GM12878 (cell line): ENCODE results near the gene CDR2L. TPM values are rescaled to one million over a fixed set of nuclear protein-coding genes. Genes with fewer than 3 reads are reported as not detected.

Experiments
- ATAC-seq: fragments of 200-7000 bp; cut with Tn5 transposase; 3 replicates; pipeline ENCODE4 v1.9.1; 2020; ENCODE audit warnings: mild to moderate bottlenecking, moderate library complexity
- BruUV-seq: library from RNA; stranded (reverse); fragments of 400-500 nt; replicated peaks from 2 replicates; lab custom pipeline; 2021; lab: Mats Ljungman, UMichigan
- CTCF ChIA-PET: fragments of 300-600 bp; sonication (Branson Sonifier 250); formaldehyde crosslinking; extraction: SDS; loops from one replicate; lab custom pipeline; 2021; ENCODE audit warnings: inconsistent platforms; lab: Yijun Ruan, JAX
- POLR2A ChIA-PET: fragments of 350-600 bp; formaldehyde crosslinking; extraction: SDS; loops from one replicate; lab custom pipeline; 2021; ENCODE audit warnings: inconsistent platforms; lab: Charles Lee
- RAD21 ChIA-PET: fragments of 300-600 bp; sonication (Branson Sonifier 250); formaldehyde crosslinking; loops from one replicate; lab custom pipeline; 2023; ENCODE audit warnings: antibody characterized with exemption; ENCODE audit not compliant: unreplicated experiment; lab: Charles Lee
- SMC1A ChIA-PET: fragments of 300-600 bp; sonication (Branson Sonifier 250); formaldehyde crosslinking; loops from one replicate; lab custom pipeline; 2023; ENCODE audit not compliant: unreplicated experiment, uncharacterized antibody; lab: Charles Lee
- DNase-seq: peaks from one replicate; pipeline ENCODE4 v3.0.0-alpha.2; 2011; ENCODE audit warnings: low read depth, low spot score
- FAIRE-seq: peaks from 3 replicates; lab custom pipeline; 2011; peaks lifted over from hg19 to GRCh38; lab: Jason Lieb, UNC
- H2AFZ ChIP-seq: 2 replicates; pipeline ENCODE4 v1.6.0; 2011; ENCODE audit warnings: low read depth, low read length, control low read depth; ENCODE audit not compliant: control insufficient read depth
- H3K27ac ChIP-seq: 2 replicates; pipeline ENCODE4 v1.5.1; 2011; ENCODE audit warnings: control low read depth; ENCODE audit not compliant: control insufficient read depth, insufficient read depth
- H3K27me3 ChIP-seq, 2 experiments: replicated peaks in 1 of 2; 2 replicates each; pipeline versions ENCODE4 v1.6.0 to v1.6.1; 2011; ENCODE audit warnings: low read length in 1 of 2; ENCODE audit not compliant: control insufficient read depth in 2 of 2, insufficient read depth in 2 of 2
- H3K36me3 ChIP-seq, 2 experiments: 2 replicates each; pipeline ENCODE4 v1.5.1; 2011; ENCODE audit warnings: low read length in 1 of 2; ENCODE audit not compliant: control insufficient read depth in 2 of 2, insufficient read depth in 2 of 2
- H3K4me1 ChIP-seq: 2 replicates; pipeline ENCODE4 v1.6.1; 2011; ENCODE audit warnings: mild to moderate bottlenecking, low read length, moderate library complexity, mixed read lengths; ENCODE audit not compliant: control insufficient read depth, insufficient read depth
- H3K4me2 ChIP-seq: 2 replicates; pipeline ENCODE4 v1.6.0; 2011; ENCODE audit warnings: control low read depth; ENCODE audit not compliant: control insufficient read depth, insufficient read depth
- H3K4me3 ChIP-seq: fragments of 200-600 bp; sonication (generic); 2 replicates; pipeline ENCODE4 v1.5.1; 2016
- H3K79me2 ChIP-seq: 2 replicates; pipeline ENCODE4 v1.6.0; 2011; ENCODE audit warnings: low read length; ENCODE audit not compliant: control insufficient read depth, insufficient read depth
- H3K9ac ChIP-seq: 2 replicates; pipeline ENCODE4 v1.8.0; 2011; ENCODE audit warnings: low read length, control low read depth, mixed read lengths; ENCODE audit not compliant: control insufficient read depth, insufficient read depth
- H3K9me3 ChIP-seq: replicated peaks from 3 replicates; pipeline ENCODE4 v1.5.1; 2011; ENCODE audit warnings: mild to moderate bottlenecking, low read length; ENCODE audit not compliant: control insufficient read depth, insufficient read depth
- H4K20me1 ChIP-seq: 2 replicates; pipeline ENCODE4 v1.6.0; 2011; ENCODE audit not compliant: control insufficient read depth, insufficient read depth
- EGR1 ChIP-seq, 2 experiments: IDR thresholded peaks; 1 replicate in 1 of 2; 2 replicates in 1 of 2; pipeline ENCODE4 v1.6.1; 2011 to 2012; ENCODE audit warnings: low read depth in 2 of 2, low read length in 2 of 2, borderline replicate concordance in 1 of 2, mild to moderate bottlenecking in 1 of 2, moderate library complexity in 1 of 2
- ETV6 ChIP-seq, 2 experiments: fragments of 450-650 bp in 1 of 2; IDR thresholded peaks in 1 of 2; conservative IDR thresholded peaks in 1 of 2; 2 replicates each; pipeline ENCODE4 v1.6.1; 2014; ENCODE audit warnings: antibody characterized with exemption in 1 of 2, borderline replicate concordance in 1 of 2, low read depth in 1 of 2, mild to moderate bottlenecking in 1 of 2, moderate library complexity in 1 of 2
- HDAC2 ChIP-seq: fragments of 200-600 bp; sonication (generic); IDR thresholded peaks from 2 replicates; pipeline ENCODE4 v1.6.1; 2017
- HDGF ChIP-seq: fragments of 450-650 bp; IDR thresholded peaks from 2 replicates; pipeline ENCODE4 v1.6.1; 2016; ENCODE audit warnings: antibody characterized with exemption
- IKZF2 ChIP-seq, 2 experiments: fragments of 450-650 bp; IDR thresholded peaks; 2 replicates each; pipeline ENCODE4 v1.6.1; 2017; ENCODE audit warnings: mild to moderate bottlenecking in 2 of 2, moderate library complexity in 2 of 2
- MXI1 ChIP-seq: fragments of 150-350 bp; IDR thresholded peaks from 2 replicates; pipeline ENCODE4 v1.6.1; 2011; ENCODE audit warnings: low read depth, mild to moderate bottlenecking, inconsistent platforms, low read length, improper control_type of control experiment
- RBBP5 ChIP-seq: fragments of 200-600 bp; sonication (generic); conservative IDR thresholded peaks from 2 replicates; pipeline ENCODE4 v1.6.1; 2016
- RFX5 ChIP-seq: IDR thresholded peaks from 2 replicates; pipeline ENCODE4 v1.6.1; 2011; ENCODE audit warnings: low read depth, low read length, improper control_type of control experiment
- SIX5 ChIP-seq: IDR thresholded peaks from 2 replicates; pipeline ENCODE4 v1.6.1; 2011; ENCODE audit warnings: mild to moderate bottlenecking, low read depth, low read length, moderate library complexity; ENCODE audit not compliant: severe bottlenecking
- SMAD1 ChIP-seq: fragments of 450-650 bp; IDR thresholded peaks from 2 replicates; pipeline ENCODE4 v1.6.1; 2018; ENCODE audit warnings: mild to moderate bottlenecking, low read depth; ENCODE audit not compliant: partially characterized antibody
- SMARCA5 ChIP-seq: fragments of 450-650 bp; IDR thresholded peaks from 2 replicates; pipeline ENCODE4 v1.6.1; 2017; ENCODE audit warnings: mild to moderate bottlenecking
- WGBS: methylation state at CpG from one replicate; pipeline ENCODE4 v1.1.6; 2016; ENCODE audit warnings: low lambda C conversion rate; ENCODE audit not compliant: insufficient replicate concordance, insufficient coverage; ENCODE audit errors: missing lambda C conversion rate; 5-methylcytosine and 5-hydroxymethylcytosine counted together
- in situ Hi-C: fragments of 300-500 bp; cut with MboI; formaldehyde crosslinking; loops from 9 replicates; pipeline ENCODE4 v1.14.3; 2018; ENCODE audit warnings: mixed read lengths
- intact Hi-C: fragments of 100-400 bp; cut with micrococcal nuclease; formaldehyde crosslinking; loops from one replicate; pipeline ENCODE4 v1.14.2; 2022; ENCODE audit not compliant: unreplicated experiment
- polyA plus RNA-seq, 11 experiments: library from polyadenylated mRNA; depleted of rRNA in 4 of 11; unstranded in 6 of 11; stranded (reverse) in 5 of 11; fragments of >200 nt; fragmentation: Nextera tagmentation in 4 of 11; fragmentation: Illumina TruSeq in 1 of 11; extraction: Ambion mirVana in 4 of 11; extraction: Trizol in 1 of 11; gene quantifications; 1 replicate in 1 of 11; 2 replicates in 10 of 11; pipeline versions ENCODE4 v1.2.1 to v1.2.3, GENCODE V29; 2011 to 2016; ENCODE audit warnings: inconsistent platforms in 2 of 11, missing spikeins in 2 of 11, low read depth in 1 of 11
- total RNA-seq, 4 experiments: library from RNA; depleted of rRNA in 3 of 4; stranded (reverse); fragments of >200 nt in 3 of 4; fragmentation: Illumina TruSeq in 1 of 4; extraction: Trizol in 1 of 4; gene quantifications; 2 replicates each; pipeline versions ENCODE4 v1.2.1 to v1.2.3, GENCODE V29; 2013 to 2021
- TF ChIP-seq, protein P1 (sequence below): IDR thresholded peaks from 2 replicates; pipeline ENCODE4 v1.6.1; 2011; ENCODE audit warnings: low read depth, low read length, improper control_type of control experiment, borderline replicate concordance
- TF ChIP-seq, protein P2 (sequence below): IDR thresholded peaks from 2 replicates; pipeline ENCODE4 v1.6.1; 2012; ENCODE audit warnings: low read depth, low read length, improper control_type of control experiment

CDR2L gene
- total and polyA plus RNA-seq, 10 of the 15 experiments (the other 5 are each of a cell fraction or from before 2014, with no cell fraction given): 0.03 to 0.18 (median 0.04) TPM; not detected in 6

DNA sequence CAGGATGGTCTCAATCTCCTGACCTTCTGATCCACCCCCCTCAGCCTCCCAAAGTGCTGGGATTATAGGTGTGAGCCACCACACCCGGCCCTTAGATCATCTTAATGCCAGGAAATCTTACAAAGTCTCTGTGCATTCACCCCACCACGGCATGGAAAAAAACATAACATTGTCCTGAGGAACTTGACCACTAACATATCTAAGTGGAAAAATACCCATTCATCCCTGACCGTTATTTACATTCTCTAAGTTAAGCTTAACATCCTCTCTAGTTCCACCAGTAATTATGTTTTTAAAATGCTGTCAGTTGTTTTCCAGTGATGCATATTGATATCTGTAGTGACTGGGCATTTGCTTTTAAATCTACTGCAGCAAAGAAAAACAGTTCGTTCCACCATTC, 11.5 kb upstream of the CDR2L start:
- H3K4me2 ChIP-seq: no peak overlapping the region
- intact Hi-C loops: no loop called here
- no peak overlapping the region for H2AFZ ChIP-seq
- no peaks in the 10 kb centered on the region for H3K36me3 ChIP-seq
- H3K9me3 ChIP-seq: no peaks in the 10 kb centered on the region
- TF ChIP-seq HDGF (no peak), IKZF2 (IDR thresholded peaks at IDR 0.05) (no peak), EGR1 (IDR thresholded peaks at IDR 0.05; ENCODE audit: borderline replicate concordance in 1 of 2, low read depth in 2 of 2, low read length in 2 of 2) (no peak), MXI1 (no peak), RFX5 (no peak), RBBP5 (no peak), HDAC2 (no peak), SIX5 (no peak), ETV6 (conservative IDR thresholded peaks at IDR 0.05 in 1 of 2, IDR thresholded peaks at IDR 0.05 in 1 of 2; ENCODE audit: borderline replicate concordance in 1 of 2, low read depth in 1 of 2) (no peak), SMAD1 (no peak), SMARCA5 (no peak)
- TF ChIP-seq, protein P1, sequence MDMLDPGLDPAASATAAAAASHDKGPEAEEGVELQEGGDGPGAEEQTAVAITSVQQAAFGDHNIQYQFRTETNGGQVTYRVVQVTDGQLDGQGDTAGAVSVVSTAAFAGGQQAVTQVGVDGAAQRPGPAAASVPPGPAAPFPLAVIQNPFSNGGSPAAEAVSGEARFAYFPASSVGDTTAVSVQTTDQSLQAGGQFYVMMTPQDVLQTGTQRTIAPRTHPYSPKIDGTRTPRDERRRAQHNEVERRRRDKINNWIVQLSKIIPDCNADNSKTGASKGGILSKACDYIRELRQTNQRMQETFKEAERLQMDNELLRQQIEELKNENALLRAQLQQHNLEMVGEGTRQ: no peak
- TF ChIP-seq, protein P2, sequence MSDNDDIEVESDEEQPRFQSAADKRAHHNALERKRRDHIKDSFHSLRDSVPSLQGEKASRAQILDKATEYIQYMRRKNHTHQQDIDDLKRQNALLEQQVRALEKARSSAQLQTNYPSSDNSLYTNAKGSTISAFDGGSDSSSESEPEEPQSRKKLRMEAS: no peak
- DNase-seq: no peak
- WGBS: 20% methylated on average over 4 of the region's 4 CpGs
- no peaks in the 10 kb centered on the region for H3K4me1 ChIP-seq
- ChIA-PET POLR2A (interaction anchor here (0.6 kb wide), 1 partner anchor 541 kb away, joined by 3 read pairs; no protein-coding TSS in a partner anchor), CTCF (interaction anchor here (1.0 to 12.7 kb wide), 2 partner anchors 14 to 16 kb away, joined by 3 to 92 read pairs; no protein-coding TSS in a partner anchor), RAD21 (no interaction called here), SMC1A (interaction anchor here (1.3 kb wide), 1 partner anchor 15 kb away, joined by 5 read pairs; no protein-coding TSS in a partner anchor)
- no peaks in the 10 kb centered on the region for H3K79me2 ChIP-seq
- no peaks in the 10 kb centered on the region for H4K20me1 ChIP-seq
- ATAC-seq: no peak
- peaks cover 6 to 11% of the 10 kb centered on the region in 2 experiments; a peak in 3 of 4 replicates for H3K27me3 ChIP-seq
- no peak overlapping the region for H3K9ac ChIP-seq
- H3K4me3 ChIP-seq: no peak overlapping the region
- in situ Hi-C loops: no loop called here
- BruUV-seq: no TSS peak
- FAIRE-seq: no peak
- H3K27ac ChIP-seq: no peak overlapping the region
